Mammary epithelial cell (primary cell): ENCODE measurements around the gene MOV10L1.

ENCODE experiments used
- EZH2 ChIP-seq: IDR thresholded peaks from 2 replicates; pipeline ENCODE4 v1.6.1; 2012; ENCODE audit warnings: low read length, inconsistent platforms, borderline replicate concordance
- TF ChIP-seq, protein P1 (sequence below), 2 donors: IDR thresholded peaks in 1 of 2; conservative IDR thresholded peaks in 1 of 2; 2 replicates each; pipeline ENCODE4 v1.5.1; 2011 to 2012; ENCODE audit warnings: inconsistent platforms in 2 of 2, low read length in 2 of 2, mild to moderate bottlenecking in 2 of 2, control low read depth in 1 of 2, low read depth in 1 of 2; ENCODE audit not compliant: insufficient read depth in 1 of 2; ENCODE audit errors: extremely low read depth in 1 of 2

DNA sequence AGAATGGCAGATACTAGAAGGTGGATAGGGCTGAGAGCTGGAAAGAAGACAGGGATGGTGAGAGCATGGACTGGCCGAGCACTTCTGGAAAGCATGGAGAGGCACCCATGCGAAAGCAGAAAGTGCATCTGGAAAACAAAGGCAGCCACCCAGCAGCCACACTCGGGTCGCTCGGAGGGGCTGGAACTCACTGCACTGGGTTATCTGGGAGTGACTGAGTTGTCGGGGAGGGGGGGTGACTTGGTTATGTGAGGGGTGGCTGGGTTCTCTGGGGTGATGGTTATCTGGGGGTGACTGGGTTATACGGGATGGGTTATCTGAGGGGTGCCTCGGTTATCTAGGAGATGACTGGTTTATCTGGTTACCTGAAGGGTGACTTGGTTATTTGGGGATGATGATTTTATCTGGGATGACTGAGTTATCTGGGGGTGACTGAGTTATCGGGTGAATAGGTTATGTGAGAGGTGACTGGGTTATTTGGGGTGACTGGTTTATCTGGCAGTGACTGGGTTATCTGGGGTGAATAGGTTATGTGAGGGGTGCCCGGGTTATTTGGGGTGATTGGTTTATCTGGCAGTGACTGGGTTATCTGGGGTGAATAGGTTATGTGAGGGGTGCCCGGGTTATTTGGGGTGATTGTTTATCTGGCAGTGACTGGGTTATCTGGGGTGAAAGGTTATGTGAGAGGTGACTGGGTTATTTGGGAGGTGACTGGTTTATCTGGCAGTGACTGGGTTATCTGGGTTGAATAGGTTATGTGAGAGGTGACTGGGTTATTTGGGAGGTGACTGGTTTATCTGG, 78.1 kb downstream of the MOV10L1 start:
- TF ChIP-seq, protein P1, sequence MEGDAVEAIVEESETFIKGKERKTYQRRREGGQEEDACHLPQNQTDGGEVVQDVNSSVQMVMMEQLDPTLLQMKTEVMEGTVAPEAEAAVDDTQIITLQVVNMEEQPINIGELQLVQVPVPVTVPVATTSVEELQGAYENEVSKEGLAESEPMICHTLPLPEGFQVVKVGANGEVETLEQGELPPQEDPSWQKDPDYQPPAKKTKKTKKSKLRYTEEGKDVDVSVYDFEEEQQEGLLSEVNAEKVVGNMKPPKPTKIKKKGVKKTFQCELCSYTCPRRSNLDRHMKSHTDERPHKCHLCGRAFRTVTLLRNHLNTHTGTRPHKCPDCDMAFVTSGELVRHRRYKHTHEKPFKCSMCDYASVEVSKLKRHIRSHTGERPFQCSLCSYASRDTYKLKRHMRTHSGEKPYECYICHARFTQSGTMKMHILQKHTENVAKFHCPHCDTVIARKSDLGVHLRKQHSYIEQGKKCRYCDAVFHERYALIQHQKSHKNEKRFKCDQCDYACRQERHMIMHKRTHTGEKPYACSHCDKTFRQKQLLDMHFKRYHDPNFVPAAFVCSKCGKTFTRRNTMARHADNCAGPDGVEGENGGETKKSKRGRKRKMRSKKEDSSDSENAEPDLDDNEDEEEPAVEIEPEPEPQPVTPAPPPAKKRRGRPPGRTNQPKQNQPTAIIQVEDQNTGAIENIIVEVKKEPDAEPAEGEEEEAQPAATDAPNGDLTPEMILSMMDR (conservative IDR thresholded peaks at IDR 0.05 in 1 of 2, IDR thresholded peaks at IDR 0.05 in 1 of 2; ENCODE audit: extremely low read depth in 1 of 2, insufficient read depth in 1 of 2, low read depth in 1 of 2, low read length in 2 of 2), result no peak
- no peak for TF ChIP-seq EZH2
